Kidney (tissue), 14 donors: Measurements from ENCODE around the gene ITPR1. TPM values are rescaled to one million over a fixed set of nuclear protein-coding genes. Genes with fewer than 3 reads are reported as not detected.

Source experiments
- DNase-seq, 5 donors: peaks; one replicate each; pipeline ENCODE4 v3.0.0-alpha.2; 2013 to 2020
- FAIRE-seq: peaks from 2 replicates; lab custom pipeline; 2012; peaks lifted over from hg19 to GRCh38; lab: Jason Lieb, UNC
- H3K27ac ChIP-seq, 2 donors: one replicate each; pipeline ENCODE4 v1.7.0; 2013; ENCODE audit warnings: low read depth in 2 of 2, low read length in 2 of 2, inconsistent platforms in 1 of 2
- H3K27me3 ChIP-seq: one replicate; pipeline ENCODE4 v1.7.1; 2013; ENCODE audit warnings: low read length, inconsistent platforms; ENCODE audit not compliant: control insufficient read depth, insufficient read depth
- H3K36me3 ChIP-seq, 3 donors: one replicate each; pipeline versions ENCODE4 v1.7.0 to v1.7.1; 2013; ENCODE audit warnings: low read length in 3 of 3, control low read depth in 1 of 3, inconsistent platforms in 1 of 3; ENCODE audit not compliant: insufficient read depth in 3 of 3, control insufficient read depth in 2 of 3
- H3K4me1 ChIP-seq, 3 donors: one replicate each; pipeline versions ENCODE4 v1.7.0 to v1.7.1; 2013; ENCODE audit warnings: low read length in 3 of 3, inconsistent platforms in 1 of 3, low read depth in 1 of 3; ENCODE audit not compliant: control insufficient read depth in 2 of 3, insufficient read depth in 2 of 3
- H3K4me3 ChIP-seq, 3 donors: one replicate each; pipeline versions ENCODE4 v1.7.0 to v1.8.1; 2013; ENCODE audit warnings: low read length in 3 of 3, control low read depth in 1 of 3, inconsistent platforms in 1 of 3
- H3K9ac ChIP-seq, 3 donors: one replicate each; pipeline versions ENCODE4 v1.7.0 to v1.7.1; 2013; ENCODE audit warnings: low read length in 3 of 3, control low read depth in 1 of 3, inconsistent platforms in 1 of 3
- H3K9me3 ChIP-seq, 3 donors: one replicate each; pipeline versions ENCODE4 v1.7.0 to v1.7.1; 2013; ENCODE audit warnings: low read length in 3 of 3, control low read depth in 1 of 3, inconsistent platforms in 1 of 3; ENCODE audit not compliant: control insufficient read depth in 2 of 3, insufficient read depth in 1 of 3
- CTCF ChIP-seq: IDR thresholded peaks from 3 replicates; pipeline ENCODE4 v1.5.1; 2012; ENCODE audit warnings: mild to moderate bottlenecking, moderate library complexity, borderline replicate concordance; ENCODE audit not compliant: insufficient read depth; ENCODE audit errors: extremely low read depth
- intact Hi-C: fragments of 100-400 bp; cut with DNase I; formaldehyde crosslinking; loops from one replicate; pipeline ENCODE4 v1.11.1; 2022
- polyA plus RNA-seq: library from polyadenylated mRNA; stranded (reverse); fragments of 350-450 nt; fragmentation: Illumina TruSeq; extraction: RNeasy Lipid Tissue Mini Kit (QIAGEN cat#74804); gene quantifications from one replicate; pipeline ENCODE4 v1.2.3, GENCODE V29; 2014; ENCODE audit warnings: low read depth, low replicate concordance; ENCODE audit not compliant: insufficient read depth
- total RNA-seq: library from RNA; stranded (reverse); fragmentation: NEBNext Ultra II Directional; extraction: Animal tissue kit (Norgen Biotek cat#: 25700); gene quantifications from one replicate; pipeline ENCODE4 v1.2.1, GENCODE V29; 2021
- donor health status: control.
- donor health status: control.
- donor health status: control.
- donor health status: control.
- donor health status: control.
- donor health status: DM: yes; HTN: yes; CAD: no.
- donor health status: Normal renal cell carcinoma (clear cell type).

ITPR1 gene
- total and polyA plus RNA-seq, 2 donors from 2014 or later = 30.2 to 81.2 TPM

- H3K9ac ChIP-seq = no peak overlapping the region
- no peaks in the 10 kb centered on the region for H3K36me3 ChIP-seq
- no peak overlapping the region for H3K27ac ChIP-seq
- no peak for FAIRE-seq
- no peak overlapping the region for H3K4me3 ChIP-seq
- H3K27me3 ChIP-seq = no peaks in the 10 kb centered on the region
- DNase-seq = no peak
- peaks cover 0 to 3% (median 0%) of the 10 kb centered on the region in 3 donors for H3K4me1 ChIP-seq
- no peaks in the 10 kb centered on the region for H3K9me3 ChIP-seq
- intact Hi-C loops = no loop called here
- TF ChIP-seq CTCF = no peak
Observed at GRCh38 chr3:4853749-4854140, 360.6 kb downstream of the ITPR1 start.

DNA sequence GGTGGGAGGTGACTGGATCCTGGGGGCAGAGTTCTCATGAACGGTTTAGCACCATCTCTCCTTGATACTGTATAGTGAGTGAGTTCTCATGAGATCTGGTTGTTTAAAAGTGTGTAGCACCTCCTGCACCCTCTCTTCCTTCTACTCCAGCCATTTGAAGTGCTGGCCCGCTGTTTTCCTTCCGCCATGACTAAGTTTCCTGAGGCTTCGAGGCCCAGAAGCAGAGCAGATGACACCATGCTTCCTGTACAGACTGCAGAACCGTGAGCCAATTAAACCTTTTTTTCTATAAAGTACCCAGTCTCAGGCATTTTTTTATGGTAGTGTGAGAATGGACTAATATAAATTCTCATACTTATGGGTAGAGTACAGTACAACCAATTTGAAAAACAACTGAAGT, 362.5 kb downstream of the ITPR1 start:
- Histone ChIP-seq H3K36me3 (no peaks in the 10 kb centered on the region), H3K9ac (no peak overlapping the region), H3K9me3 (no peaks in the 10 kb centered on the region), H3K4me3 (no peak overlapping the region), H3K27me3 (no peaks in the 10 kb centered on the region), H3K4me1 (peaks cover 0 to 3% (median 0%) of the 10 kb centered on the region in 3 donors), H3K27ac (no peak overlapping the region)
- intact Hi-C loops = no loop called here
- no peak for DNase-seq
- no peak for FAIRE-seq
- TF ChIP-seq CTCF = no peak

DNA sequence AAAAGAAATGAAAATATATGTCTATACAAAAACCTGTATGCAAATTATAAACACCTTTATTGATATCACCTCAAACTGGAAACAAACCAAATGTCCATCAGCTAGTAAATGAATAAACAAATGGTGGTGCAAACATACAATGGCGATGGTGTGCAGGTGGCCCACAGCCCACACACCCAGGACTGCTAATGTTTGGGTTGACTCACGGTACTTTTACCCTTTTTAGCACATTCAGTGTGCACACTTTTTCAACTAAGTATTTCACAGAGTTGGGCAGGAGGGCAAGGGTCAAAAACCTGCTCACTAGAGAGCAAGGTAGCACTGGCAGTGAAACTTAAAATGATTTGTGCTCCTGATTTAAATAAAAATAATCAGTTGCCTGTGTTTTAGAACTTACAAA, 363.0 kb downstream of the ITPR1 start:
- Histone ChIP-seq H3K36me3 (no peaks in the 10 kb centered on the region), H3K4me1 (peaks cover 0 to 3% (median 0%) of the 10 kb centered on the region in 3 donors), H3K4me3 (no peak overlapping the region), H3K9ac (no peak overlapping the region), H3K9me3 (peaks cover 0 to 2% (median 0%) of the 10 kb centered on the region in 3 donors), H3K27me3 (no peaks in the 10 kb centered on the region), H3K27ac (no peak overlapping the region)
- DNase-seq (no peak), FAIRE-seq (no peak)
- TF ChIP-seq CTCF = no peak
- intact Hi-C loops = no loop called here

- H3K27me3 ChIP-seq = no peaks in the 10 kb centered on the region
- no peak overlapping the region for H3K4me3 ChIP-seq
- intact Hi-C loops = no loop called here
- H3K4me1 ChIP-seq = peaks cover 0 to 3% (median 0%) of the 10 kb centered on the region in 3 donors
- H3K36me3 ChIP-seq = no peaks in the 10 kb centered on the region
- H3K9ac ChIP-seq = no peak overlapping the region
- peaks cover 0 to 5% (median 0%) of the 10 kb centered on the region in 3 donors for H3K9me3 ChIP-seq
- no peak for DNase-seq
- no peak for TF ChIP-seq CTCF
- H3K27ac ChIP-seq = peak overlapping the region in 1 of 2 donors; percentile 48
- no peak for FAIRE-seq
Observed at GRCh38 chr3:4856564-4856963, 363.4 kb downstream of the ITPR1 start.
